Measurements from ENCODE around the gene GALNT2.
A peak's percentile ranks its signal among the peaks of the same experiment; 100 is the strongest.

GALNT2 gene

GRCh38 chr1:230156068-230156467, 89.0 kb downstream of the GALNT2 start:
- no peak for FAIRE-seq
- DNase-seq (ENCODE audit: insufficient read length, low spot score): no peak

DNA sequence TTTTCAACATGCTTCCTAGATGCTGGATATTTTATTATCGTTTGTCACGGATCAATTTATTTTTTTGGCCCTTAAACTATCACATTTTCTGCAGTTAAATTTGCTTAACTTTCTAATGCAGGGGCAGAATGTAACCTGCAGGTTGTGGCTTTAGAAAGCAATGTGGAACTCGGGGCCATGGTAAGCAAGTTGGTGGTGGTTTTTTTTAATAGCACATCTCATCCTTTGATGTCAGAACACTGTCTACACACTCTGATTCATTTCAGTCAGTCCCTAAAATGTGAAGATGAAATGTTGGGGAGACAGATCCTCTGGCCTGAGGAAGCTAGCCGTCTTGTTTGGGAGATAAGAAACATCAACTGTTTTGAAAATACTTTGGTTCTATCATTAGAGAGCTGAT, 89.5 kb downstream of the GALNT2 start:
- FAIRE-seq (no peak), DNase-seq (ENCODE audit: insufficient read length, low spot score) (no peak)

DNA sequence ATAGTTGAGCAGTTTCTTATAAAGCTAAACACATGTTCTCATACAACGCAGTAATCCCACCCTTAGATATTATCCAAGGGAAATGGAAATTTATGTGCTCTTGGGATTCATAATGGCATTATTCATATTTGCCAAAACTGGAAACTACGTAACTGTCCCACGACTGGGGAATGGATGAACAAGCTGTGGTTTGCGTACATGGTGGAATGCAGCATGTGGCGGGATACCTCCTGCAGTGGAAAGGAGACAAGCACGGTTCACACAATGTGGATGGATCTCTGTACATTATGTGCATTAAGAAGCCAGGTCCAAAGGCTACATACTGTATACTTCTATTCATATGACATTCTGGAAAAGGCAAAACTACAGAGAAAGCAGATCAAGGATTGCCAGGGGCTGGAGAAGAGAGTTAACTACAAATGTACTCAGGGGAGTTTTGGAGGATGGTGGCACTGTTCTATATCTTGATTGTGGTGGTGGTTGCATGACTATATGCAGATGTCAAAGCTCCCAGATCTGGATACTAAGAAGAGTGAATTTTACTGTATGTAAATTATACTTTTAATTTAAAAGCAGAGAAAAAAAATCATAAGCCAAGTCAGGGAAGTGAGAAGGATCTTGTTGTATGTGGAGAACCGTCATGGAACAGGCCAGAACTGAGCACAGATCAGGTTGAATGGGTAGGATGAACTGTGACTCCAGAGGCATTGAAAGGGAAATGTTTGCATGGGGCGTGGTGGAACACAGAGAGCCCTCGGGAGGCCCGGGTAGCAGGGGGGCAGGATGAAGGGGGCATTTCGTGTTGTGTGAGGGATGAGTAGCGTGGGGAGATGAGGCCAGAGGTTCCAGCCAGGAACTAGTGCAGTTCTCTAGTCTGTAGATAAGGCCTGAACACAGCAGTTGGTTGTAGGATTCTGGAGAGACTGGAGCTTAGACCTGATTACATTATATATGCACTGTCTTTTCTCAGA, 90.7 kb downstream of the GALNT2 start:
- DNase-seq (ENCODE audit: insufficient read length, low spot score) (no peak), FAIRE-seq (no peak)

- FAIRE-seq (no peak), DNase-seq (ENCODE audit: insufficient read length, low spot score) (no peak)
These were observed 91.6 kb downstream of the GALNT2 start for GRCh38 chr1:230158415-230159291.

- no peak for DNase-seq (ENCODE audit: insufficient read length, low spot score)
- no peak for FAIRE-seq
These were observed 92.5 kb downstream of the GALNT2 start for GRCh38 chr1:230159580-230159979.

DNA sequence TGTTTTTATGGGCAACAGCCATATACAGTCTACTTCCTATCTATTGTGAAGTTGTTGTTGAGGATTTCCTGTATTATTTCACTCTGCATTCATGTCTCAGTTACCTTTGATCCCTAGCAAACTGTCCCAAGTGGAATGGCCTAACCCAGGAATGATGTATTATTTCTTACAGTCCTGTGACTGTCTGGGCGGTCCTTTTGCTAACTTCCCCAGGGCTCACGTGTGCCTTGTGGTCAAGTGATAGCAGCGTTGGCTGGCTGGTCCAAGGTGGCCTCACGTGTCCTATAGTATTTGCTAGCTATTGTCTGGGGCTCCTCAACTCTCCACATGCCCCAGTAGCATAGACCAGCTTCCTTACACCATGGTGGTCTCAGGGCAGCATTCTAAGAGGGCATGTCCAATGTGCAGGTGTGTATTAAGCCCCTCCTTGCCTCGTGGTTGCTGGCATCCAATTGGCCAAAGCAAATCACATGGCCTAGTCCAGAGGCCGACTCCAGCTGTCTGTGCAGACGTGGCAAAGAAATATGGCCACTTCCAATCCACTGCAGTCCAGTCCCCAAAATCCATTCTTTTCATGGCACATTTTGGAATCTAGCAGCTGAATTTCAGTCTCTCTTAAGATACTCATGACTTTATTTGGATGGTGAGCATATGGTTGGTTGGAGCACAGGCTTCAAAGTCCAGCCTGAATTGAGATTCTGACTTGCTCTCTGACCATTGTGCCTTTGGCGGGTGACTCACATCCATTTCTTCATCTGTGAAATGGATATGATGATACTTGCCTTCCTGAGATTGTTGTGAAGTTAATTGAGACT, 94.1 kb downstream of the GALNT2 start:
- FAIRE-seq: no peak

GRCh38 chr1:230163205-230163604, 96.2 kb downstream of the GALNT2 start:
- DNase-seq (ENCODE audit: insufficient read length, low spot score) (no peak), FAIRE-seq (no peak)

More for the DNA sequence above, 94.1 kb downstream of the GALNT2 start:
- DNase-seq (ENCODE audit: insufficient read length, low spot score): no peak

GRCh38 chr1:230163719-230164118, 96.7 kb downstream of the GALNT2 start:
- DNase-seq (ENCODE audit: insufficient read length, low spot score) (no peak), FAIRE-seq (no peak)

DNA sequence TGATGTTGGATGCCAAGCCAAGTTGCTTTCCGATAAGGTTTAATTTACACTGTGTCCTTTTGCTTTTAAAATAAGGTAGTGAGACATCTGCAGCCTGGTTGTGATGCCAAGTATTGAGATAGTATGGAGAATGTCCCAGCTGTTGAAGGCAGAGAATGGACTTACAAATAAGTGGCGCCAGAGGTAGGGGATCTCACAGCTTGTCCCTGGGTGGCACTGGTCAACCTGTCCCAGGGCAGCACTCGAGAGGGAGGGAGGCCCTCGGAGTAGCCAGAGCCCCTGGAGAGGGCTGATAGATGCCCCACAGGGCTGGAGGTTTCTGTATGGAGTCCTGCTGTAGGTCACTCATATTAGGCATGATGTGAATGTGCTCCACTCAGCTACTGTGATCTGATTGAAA, 98.5 kb downstream of the GALNT2 start:
- DNase-seq (ENCODE audit: insufficient read length, low spot score) (no peak), FAIRE-seq (no peak)

DNA sequence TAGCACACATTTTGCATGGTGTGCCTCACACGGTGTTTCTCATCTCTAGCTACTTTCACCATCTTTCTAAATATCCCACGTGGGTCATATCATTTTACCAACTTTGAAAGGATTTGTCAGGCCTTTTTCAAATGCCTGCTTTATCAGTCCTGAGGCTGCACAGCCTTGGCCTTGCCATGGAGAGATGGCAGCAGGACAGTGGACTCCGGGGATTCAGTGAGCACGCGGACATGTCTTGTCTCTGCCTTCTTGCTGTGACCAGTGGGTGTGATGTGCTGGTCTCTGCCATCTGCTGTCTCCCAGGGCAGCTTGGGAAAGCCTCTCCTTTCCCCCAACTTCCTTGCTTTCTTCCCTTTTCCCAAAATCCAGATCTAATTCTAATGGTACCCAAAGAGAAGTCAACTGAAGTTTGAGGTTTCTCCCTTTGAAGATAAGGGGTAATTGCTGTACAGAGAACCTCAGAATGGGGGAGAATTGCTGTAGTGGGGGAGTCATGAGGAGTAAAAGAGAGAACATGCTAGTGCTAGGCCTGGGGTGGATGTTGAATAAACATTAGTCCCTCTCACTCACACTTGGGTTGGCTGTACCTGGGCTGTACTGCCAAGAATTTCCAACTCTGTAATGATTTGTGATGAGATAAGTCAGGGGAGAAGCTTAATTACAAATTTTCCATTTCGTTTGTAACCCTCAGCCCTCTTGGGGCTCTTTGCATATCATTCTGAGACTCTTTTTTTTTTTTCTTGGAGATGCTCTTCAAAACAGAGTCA, 99.5 kb downstream of the GALNT2 start:
- FAIRE-seq (no peak), DNase-seq (ENCODE audit: insufficient read length, low spot score) (no peak)

DNA sequence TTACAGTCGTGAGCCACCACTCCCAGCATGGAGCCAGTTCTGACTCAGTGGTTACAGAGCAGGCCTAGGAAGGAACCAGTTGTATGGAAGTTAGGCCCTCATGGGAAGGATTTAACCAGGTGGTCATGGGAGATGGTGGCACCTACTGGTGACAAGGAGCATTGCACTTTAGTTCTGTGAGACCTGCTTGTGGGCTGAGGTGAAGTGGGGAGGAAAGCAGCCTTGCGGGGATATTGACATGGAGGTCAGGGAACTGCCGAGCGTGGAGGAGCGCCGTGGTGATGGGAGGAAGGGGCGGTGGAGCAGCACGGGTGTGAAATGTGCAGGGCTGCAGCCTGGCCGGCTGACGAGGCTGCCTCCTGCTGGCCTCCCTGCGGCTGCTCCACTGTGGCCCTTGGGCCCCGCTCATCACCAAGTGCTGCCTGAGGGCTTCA, 100.4 kb downstream of the GALNT2 start:
- FAIRE-seq (peak; percentile 88), DNase-seq (ENCODE audit: insufficient read length, low spot score) (peak; percentile 48)

- no peak for FAIRE-seq
These were observed 102.6 kb downstream of the GALNT2 start for GRCh38 chr1:230169454-230170152.

DNA sequence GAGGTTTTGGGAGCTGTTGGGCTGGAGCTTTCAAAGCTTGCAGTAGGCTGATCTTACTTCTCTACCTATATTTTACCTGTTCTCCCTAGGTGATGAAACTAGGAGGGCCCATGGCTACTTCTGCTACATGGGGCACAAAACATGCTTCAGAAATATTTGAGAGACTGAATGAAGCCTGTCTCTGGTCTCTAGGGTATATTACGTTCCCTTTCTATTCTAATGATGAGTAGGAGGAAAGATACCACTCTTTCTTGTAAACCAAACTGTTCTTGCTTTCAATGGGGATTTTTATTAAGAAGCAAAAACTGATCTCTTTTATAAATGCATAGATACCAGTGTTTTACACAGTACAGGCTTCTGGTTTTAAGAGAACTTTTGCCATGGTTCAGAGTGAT, 103.1 kb downstream of the GALNT2 start:
- FAIRE-seq: no peak

More at GRCh38 chr1:230169454-230170152, 102.6 kb downstream of the GALNT2 start:
- DNase-seq (ENCODE audit: insufficient read length, low spot score): no peak

GRCh38 chr1:230170622-230171021, 103.6 kb downstream of the GALNT2 start:
- DNase-seq (ENCODE audit: insufficient read length, low spot score) (no peak), FAIRE-seq (no peak)

More for the DNA sequence above, 103.1 kb downstream of the GALNT2 start:
- DNase-seq (ENCODE audit: insufficient read length, low spot score): no peak

DNA sequence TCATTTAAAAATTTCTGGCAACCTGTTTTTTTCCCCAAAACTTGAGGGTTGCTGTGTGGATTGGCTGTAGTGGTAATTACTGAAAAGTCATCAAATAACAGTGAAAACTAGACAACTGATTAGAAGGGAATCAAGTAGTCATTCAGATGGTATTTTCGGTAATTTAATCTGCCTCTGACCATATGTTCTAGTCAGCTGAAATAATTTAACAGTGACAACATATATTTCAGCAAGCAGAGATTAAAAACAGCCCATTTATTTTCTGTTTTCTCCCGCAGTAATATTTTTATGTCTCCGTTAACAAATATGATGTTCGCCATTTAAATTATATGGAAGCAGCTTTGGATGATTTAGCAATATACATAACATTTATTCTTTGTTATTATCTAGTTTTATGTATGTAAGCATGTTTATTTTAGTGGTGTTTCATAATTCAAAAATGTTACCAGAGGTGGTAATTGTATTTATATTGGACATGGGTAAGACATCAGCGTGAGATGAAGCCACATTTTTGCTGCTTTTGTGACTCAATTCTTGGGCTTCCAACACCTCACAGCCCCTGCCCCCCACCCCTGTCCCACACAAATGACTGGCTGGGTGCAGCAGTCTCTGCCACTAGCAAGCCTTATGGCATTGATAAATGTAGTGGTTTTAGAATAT, 104.4 kb downstream of the GALNT2 start:
- no peak for FAIRE-seq

DNA sequence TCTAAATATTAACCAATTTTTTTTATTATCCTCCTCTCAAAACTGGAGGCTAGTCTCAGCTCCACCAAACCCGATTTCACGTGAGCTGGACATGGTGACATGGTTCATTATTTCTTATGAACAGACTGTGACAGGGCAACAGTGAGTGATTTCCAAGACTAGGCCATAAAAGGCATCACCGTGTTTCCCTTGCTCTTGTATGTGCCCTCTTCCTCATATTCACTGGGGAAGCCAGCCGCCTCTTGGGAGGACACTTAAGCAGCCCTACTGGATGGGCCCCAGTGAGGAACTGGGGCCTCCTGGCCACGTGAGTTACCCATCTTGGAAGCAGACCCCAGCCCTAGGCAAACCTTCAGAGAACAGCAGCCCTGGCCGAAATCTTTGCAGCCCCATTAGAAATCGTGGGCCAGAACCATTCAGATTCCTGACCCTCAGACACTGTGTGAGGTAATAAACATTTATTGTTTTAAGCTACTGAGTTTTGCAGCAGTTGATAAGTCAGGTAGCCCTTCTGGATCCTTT, 105.0 kb downstream of the GALNT2 start:
- FAIRE-seq (no peak), DNase-seq (ENCODE audit: insufficient read length, low spot score) (no peak)

More for the DNA sequence above, 104.4 kb downstream of the GALNT2 start:
- peak; percentile 53 for DNase-seq (ENCODE audit: insufficient read length, low spot score)

DNA sequence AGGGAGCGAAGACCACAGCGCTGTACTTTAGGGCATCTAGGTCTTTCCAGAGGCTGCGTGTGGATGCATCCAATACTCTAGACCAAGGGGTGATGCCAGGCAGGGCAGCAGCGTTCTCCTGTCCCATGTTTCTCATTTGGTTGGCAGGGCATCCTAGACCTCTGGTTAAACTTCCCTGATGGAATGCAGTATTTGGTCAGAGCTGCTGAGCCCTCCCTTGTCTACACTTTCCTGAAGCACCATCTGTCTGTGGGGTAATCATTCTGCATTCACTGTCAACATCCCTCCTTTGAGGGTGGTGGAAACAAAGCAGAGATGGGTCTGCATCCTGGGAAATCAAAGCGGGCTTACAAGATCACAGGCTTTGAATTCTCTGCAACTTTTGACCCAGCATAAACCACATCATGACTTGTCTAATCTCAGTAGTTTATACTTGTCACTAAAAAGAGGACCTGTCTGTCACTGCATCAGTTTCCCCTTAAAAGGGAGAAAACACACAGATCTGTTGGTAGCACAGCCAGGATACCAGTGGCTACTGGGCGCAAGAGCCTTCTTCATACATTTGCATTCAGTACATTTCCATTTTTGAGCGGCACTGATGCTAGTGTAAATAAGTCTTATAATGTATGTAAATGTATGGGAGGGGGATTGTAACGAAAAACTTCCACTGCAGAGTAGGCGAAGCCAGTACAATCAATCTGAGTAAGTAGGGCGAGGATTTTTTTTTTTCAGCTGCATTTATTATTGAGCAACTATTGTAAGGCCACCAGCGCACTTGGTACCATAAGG, 106.3 kb downstream of the GALNT2 start:
- no peak for DNase-seq (ENCODE audit: insufficient read length, low spot score)
- no peak for FAIRE-seq

- no peak for DNase-seq (ENCODE audit: insufficient read length, low spot score)
- FAIRE-seq: no peak
These were observed 107.0 kb downstream of the GALNT2 start for GRCh38 chr1:230174041-230174440.
